ENCODE measurements around the gene PEX14.

The PEX14 gene

GRCh38 chr1:10553118-10553517 lies 78.4 kb downstream of the PEX14 start:
- DNase-seq, result no peak

- DNase-seq, result no peak
Observed at GRCh38 chr1:10555635-10556429, 81.1 kb downstream of the PEX14 start.

DNA sequence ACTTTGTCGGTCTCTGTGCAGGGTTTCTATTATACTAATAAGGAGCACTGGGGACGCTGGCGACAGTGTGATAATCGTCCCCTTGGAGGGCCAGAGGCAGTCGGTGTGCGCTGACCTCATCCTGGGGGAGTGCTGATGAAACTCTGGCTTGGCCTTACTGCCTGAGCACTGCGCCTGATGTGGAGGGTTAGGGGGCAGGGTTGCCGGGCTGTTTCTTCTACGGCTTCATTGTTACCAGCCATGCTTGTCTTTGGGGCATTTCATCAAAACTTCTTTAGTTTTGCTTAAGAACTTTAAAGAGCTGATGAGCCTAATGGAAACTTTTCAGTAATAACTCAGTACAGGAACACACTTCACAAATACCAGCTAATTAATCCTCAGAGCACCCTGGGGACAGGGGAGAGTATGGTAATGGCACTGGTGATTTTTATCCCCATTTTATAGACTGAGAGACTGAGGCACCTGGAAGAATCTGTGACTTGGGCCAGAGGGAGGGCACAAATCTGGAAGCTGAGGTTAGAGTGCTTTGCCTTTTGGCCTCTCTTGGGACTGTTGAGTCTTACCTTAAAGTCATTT lies 81.8 kb downstream of the PEX14 start:
- no peak for DNase-seq

DNA sequence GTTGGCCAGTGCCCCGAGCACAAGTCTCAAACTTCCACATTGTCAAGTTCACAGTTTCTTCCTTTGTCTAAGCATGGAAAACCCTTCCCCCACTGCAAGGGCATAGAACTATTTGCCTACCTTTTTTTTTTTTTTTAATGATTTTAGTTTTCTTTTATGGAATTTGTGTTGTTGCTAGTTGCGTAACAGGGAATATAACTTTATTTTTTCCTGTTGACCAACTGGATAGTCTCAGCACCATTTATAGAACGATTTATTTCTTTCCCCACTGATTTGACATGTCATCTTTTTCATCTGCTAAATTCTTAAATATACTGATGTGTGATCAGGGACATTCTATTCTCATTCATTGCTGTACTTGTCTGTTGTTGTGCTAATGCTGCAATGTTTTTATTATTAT lies 83.0 kb downstream of the PEX14 start:
- no peak for DNase-seq

GRCh38 chr1:10559386-10559785 lies 84.6 kb downstream of the PEX14 start:
- DNase-seq, result no peak

DNA sequence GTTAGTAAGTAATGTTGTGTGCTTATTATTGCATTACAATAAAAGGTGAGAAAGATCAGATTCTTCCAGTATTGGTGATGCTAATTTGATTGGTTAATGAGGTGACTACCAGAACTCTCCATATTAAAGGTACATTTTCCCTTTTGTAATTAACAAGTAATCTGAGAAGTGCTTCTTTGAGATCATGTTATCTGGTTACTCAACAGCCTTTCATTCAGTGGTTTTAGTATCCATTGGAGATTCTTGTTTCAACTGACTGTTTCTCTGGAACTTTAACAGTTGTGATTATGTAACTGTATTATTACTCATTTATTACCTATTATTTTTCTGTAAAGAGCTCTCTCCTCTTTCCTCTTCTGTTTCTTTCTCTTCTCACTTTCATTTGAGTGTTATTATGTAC lies 86.7 kb downstream of the PEX14 start:
- DNase-seq, result no peak

- no peak for DNase-seq
Observed at GRCh38 chr1:10561955-10562354, 87.2 kb downstream of the PEX14 start.

- no peak for DNase-seq
Observed at GRCh38 chr1:10564063-10564462, 89.3 kb downstream of the PEX14 start.

DNA sequence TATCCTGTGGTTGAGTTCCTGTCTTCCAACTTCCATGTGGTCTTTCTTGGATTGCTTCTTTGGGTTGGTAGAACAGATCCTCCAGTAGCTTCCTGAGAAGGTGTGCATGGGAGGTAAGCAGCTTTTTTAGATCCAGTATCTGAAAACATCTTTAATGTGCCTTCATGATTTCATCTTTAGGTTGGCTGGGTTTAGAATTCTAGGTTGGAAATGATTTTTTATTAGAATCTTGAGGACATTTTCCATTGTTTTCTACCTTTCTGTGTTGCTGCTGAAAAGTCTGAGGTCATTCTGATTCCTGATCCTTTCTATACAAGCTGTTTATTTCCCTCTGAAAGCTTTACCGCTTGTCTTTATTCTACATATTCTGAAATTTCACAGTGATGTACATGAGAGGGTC lies 94.8 kb downstream of the PEX14 start:
- no peak for DNase-seq

DNA sequence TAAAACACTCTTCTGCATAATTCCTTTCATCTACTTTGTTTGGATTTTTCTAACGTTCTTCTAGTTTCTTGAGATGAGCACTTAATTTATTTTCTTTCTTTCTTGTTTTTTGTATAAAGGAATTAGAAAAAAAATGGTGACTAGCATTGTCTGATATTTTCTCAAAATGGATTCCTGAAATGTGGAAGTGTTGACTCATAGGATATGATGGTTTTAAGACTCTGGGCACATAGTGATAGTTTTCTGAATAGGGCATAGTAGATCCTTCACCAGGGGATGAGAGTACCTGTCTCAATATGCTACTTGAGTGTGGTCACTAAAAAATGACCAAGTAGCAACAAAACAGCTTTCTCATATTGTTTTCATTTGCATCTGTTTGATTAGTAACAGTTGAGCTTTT lies 100.9 kb downstream of the PEX14 start:
- DNase-seq, result no peak

DNA sequence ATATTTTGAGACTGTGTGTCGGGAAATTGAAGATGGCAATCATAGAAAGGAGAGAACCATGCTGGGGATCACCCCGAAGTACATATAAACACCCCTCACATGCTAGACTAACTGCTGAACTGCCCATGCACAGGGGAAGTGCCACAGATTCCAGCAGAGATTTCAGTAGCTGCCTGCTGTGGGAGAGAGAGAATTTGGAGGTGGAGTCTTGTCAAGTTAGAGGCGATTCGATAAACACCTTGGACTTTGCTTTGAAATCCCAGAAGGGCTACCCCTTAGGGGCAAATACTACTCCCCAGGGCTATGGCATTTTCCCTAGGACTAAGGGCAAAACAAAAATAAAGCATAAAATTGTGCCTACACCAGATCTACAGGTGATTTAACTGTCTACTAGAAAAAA lies 103.3 kb downstream of the PEX14 start:
- no peak for DNase-seq

- no peak for DNase-seq
Observed at GRCh38 chr1:10583641-10584040, 108.9 kb downstream of the PEX14 start.

DNA sequence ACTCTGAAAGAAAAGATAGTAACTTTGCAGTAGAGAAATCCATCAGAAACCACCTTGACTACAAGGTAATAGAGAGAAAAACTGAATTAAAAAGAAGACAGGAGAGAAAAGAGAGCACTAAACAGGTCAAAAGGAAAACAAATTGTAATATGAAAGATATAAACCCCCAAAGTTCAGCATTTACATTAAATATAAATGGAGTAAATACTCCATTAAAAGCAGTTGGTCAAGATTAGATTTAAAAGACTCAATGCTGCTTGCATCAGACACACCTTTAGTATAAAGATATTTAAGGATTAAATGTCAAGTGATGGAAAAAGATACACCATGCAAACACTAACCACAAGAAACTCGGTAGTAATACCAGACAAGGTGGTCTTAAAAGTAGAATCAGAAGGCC lies 110.5 kb downstream of the PEX14 start:
- no peak for DNase-seq

DNA sequence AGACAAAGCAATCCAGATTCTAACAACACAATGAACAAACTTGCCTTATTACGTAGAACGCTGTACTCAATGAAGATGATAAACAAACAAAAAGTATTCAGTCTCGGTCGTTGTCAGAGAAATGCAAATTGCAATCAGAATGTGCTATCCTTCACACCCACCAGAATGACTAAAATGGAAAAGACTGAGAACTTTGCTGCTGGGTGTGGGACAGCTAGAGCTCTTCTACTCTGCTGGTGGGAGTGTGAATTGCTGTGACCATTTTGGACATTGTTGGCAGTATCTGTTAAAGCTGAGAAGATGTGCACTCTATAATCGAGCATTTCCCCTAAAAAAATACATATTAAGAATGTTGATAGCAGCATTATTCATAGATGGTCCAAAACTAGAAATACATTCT lies 111.4 kb downstream of the PEX14 start:
- no peak for DNase-seq

DNA sequence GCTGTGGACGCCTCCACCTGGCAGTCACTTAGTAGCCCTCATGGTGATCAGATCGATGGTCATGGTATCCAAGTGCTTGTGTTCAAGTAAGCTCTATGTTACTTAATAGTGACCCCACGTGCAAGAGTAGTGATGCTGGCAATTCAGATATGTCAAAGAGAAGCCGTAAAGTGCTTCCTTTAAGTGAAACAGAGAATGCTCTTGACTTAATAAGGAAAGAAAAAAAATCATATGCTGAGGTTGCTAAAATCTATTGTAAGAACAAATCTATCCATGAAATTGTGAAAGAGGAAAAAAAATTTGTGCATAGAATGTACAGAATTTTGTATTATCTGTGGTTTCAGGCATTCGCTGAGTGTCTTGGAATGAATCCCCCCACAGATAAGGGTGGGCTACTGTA lies 113.9 kb downstream of the PEX14 start:
- no peak for DNase-seq

- no peak for DNase-seq
Observed at GRCh38 chr1:10589074-10589473, 114.3 kb downstream of the PEX14 start.

- DNase-seq, result no peak
Observed at GRCh38 chr1:10591010-10591409, 116.3 kb downstream of the PEX14 start.

DNA sequence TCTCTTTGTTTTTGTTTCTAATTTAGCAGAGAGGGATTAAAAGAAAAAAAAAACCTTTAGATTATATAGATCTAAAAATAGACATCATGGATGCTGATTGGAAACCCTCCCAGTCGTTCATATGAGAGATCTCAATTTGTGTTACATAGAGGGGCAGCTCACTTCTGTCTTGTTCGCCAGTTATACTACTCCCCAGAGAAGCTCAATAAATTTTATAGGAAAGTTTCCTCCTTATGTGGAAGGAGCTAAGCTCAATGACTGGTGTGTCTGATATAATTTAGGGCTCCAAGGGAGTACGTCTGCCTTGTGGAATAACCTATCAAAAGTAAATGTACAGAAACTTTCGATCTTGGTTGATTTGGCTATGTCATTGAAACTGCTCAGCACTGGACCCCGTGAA lies 117.6 kb downstream of the PEX14 start:
- DNase-seq, result no peak

GRCh38 chr1:10593750-10594149 lies 119.0 kb downstream of the PEX14 start:
- no peak for DNase-seq

- DNase-seq, result no peak
Observed at GRCh38 chr1:10594595-10595223, 120.0 kb downstream of the PEX14 start.

- no peak for DNase-seq
Observed at GRCh38 chr1:10596780-10597179, 122.0 kb downstream of the PEX14 start.

- DNase-seq, result no peak
Observed at GRCh38 chr1:10597492-10598388, 123.0 kb downstream of the PEX14 start.

- peak; percentile 42 for DNase-seq
Observed at GRCh38 chr1:10598389-10598702, 123.6 kb downstream of the PEX14 start.
